Duodenal mucosa (tissue), 2 donors: ENCODE data around the gene TTN.

ENCODE experiments used
- H3K27ac ChIP-seq: one replicate; pipeline ENCODE4 v1.7.0; 2013; ENCODE audit warnings: low read depth, low read length
- H3K27me3 ChIP-seq, 2 donors: one replicate each; pipeline ENCODE4 v1.7.0; 2013; ENCODE audit warnings: low read length in 2 of 2, control low read depth in 1 of 2; ENCODE audit not compliant: insufficient read depth in 2 of 2, control insufficient read depth in 1 of 2
- H3K36me3 ChIP-seq, 2 donors: one replicate each; pipeline ENCODE4 v1.7.0; 2013; ENCODE audit warnings: low read length in 2 of 2, control low read depth in 1 of 2; ENCODE audit not compliant: insufficient read depth in 2 of 2, control insufficient read depth in 1 of 2
- H3K4me1 ChIP-seq, 2 donors: one replicate each; pipeline ENCODE4 v1.7.0; 2013; ENCODE audit warnings: low read length in 2 of 2, control low read depth in 1 of 2; ENCODE audit not compliant: insufficient read depth in 2 of 2, control insufficient read depth in 1 of 2
- H3K4me3 ChIP-seq, 2 donors: one replicate each; pipeline ENCODE4 v1.7.0; 2013; ENCODE audit warnings: low read length in 2 of 2, low read depth in 1 of 2
- H3K9ac ChIP-seq, 2 donors: one replicate each; pipeline ENCODE4 v1.7.0; 2013; ENCODE audit warnings: low read length in 2 of 2, low read depth in 1 of 2
- H3K9me3 ChIP-seq, 2 donors: one replicate each; pipeline ENCODE4 v1.7.0; 2013; ENCODE audit warnings: low read length in 2 of 2, control low read depth in 1 of 2; ENCODE audit not compliant: control insufficient read depth in 1 of 2

The TTN gene

DNA sequence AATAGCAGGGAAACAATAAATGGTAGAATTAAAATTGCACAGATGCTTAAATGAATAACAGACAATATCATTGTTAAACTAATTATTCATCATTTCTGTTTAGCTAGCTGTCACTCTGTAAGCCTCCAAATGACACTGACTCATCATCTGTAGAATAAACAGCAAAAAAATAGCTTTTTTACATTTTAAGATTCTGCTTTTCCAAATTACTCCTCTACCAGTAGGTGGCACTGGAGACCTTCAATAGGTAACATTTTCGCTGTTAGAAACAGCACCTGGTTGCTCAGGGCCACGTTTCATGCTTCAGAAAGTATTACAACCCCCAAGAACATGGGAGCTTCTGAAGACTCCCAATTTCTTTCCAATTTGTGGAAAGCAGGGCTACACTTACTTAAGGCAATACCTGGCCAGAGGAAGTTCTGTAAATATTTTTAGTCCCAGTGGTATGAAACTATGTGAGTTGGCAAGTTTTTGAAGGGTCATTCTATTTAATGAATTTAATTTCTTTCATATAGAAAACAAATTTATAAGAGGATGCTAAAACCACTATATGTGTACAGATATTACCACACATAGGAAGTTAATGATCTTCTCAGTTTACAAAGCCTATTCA is 45.4 kb downstream of the TTN start:
- H3K9ac ChIP-seq, result no peak overlapping the region
- no peak overlapping the region for H3K27ac ChIP-seq
- H3K4me1 ChIP-seq, result no peaks in the 10 kb centered on the region
- no peak overlapping the region for H3K4me3 ChIP-seq
- no peaks in the 10 kb centered on the region for H3K27me3 ChIP-seq
- H3K36me3 ChIP-seq, result no peaks in the 10 kb centered on the region
- no peaks in the 10 kb centered on the region for H3K9me3 ChIP-seq

DNA sequence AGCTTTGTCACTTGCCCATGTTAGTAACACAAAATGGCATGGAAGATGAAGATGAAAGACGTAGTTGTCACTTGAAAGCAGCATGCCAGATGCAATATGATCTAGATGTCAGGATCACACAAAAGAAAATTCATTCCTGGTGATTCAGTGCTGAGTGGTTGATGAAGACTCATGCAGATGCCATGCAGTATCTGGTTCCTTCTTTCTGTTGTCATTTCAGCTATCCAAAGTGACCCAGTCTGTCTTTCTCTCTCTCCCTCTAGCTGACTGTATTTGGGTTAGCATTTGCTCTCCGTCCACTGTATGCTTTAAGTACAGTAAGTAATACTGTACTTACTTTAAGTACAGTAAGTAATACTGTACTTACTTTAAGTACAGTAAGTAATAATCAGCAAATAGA is 50.4 kb downstream of the TTN start:
- Histone ChIP-seq H3K9me3 (no peaks in the 10 kb centered on the region), H3K27me3 (no peaks in the 10 kb centered on the region), H3K4me1 (no peaks in the 10 kb centered on the region), H3K9ac (no peak overlapping the region), H3K27ac (no peak overlapping the region), H3K36me3 (no peaks in the 10 kb centered on the region), H3K4me3 (no peak overlapping the region)

- Histone ChIP-seq H3K9ac (no peak overlapping the region), H3K9me3 (no peaks in the 10 kb centered on the region), H3K27me3 (no peaks in the 10 kb centered on the region), H3K4me1 (no peaks in the 10 kb centered on the region), H3K27ac (no peak overlapping the region), H3K4me3 (no peak overlapping the region), H3K36me3 (no peaks in the 10 kb centered on the region)
Measured at GRCh38 chr2:178756343-178756742, 50.9 kb downstream of the TTN start.

GRCh38 chr2:178747767-178748166 is 59.5 kb downstream of the TTN start:
- no peaks in the 10 kb centered on the region for H3K36me3 ChIP-seq
- no peaks in the 10 kb centered on the region for H3K4me1 ChIP-seq
- no peak overlapping the region for H3K9ac ChIP-seq
- H3K9me3 ChIP-seq, result no peaks in the 10 kb centered on the region
- H3K27me3 ChIP-seq, result no peaks in the 10 kb centered on the region
- no peak overlapping the region for H3K4me3 ChIP-seq
- H3K27ac ChIP-seq, result no peak overlapping the region

DNA sequence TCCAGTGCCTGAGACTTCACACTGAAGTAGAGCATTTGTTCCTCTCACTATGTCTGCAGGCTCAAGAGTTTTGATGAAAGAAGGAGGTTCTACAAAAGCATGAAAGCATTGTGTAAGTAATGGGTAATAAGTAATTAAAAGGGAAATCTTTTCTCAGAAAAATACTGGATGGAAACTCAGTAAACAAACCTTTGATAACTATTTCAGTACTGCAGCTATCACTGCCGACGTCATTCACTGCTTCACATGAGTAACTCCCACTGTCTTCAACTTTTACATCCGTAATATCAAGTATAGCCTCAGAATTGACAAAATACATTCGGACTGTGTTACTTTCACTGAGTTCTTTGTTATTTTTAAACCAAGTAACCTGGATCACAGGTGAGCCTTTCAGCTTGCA is 72.7 kb downstream of the TTN start:
- no peaks in the 10 kb centered on the region for H3K36me3 ChIP-seq
- no peak overlapping the region for H3K27ac ChIP-seq

DNA sequence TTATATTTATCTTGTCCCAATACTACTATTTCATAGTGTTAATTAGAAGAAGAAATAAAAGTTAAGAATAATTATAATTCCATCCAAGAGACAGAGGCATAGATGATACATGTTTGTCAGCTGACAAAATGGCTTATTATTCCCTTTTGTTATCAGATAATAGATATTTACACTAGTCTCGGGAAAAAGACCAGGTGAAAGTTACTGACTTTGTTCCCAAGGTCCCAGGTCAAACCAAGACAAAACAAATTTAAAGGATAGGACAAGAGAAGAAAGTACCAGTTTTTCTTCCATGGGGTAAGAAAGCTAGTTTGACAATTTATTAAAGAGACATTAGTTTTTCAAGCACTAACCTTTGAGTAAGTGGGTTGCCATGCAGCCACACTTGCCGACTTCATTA is 73.2 kb downstream of the TTN start:
- no peaks in the 10 kb centered on the region for H3K36me3 ChIP-seq
- H3K9ac ChIP-seq, result no peak overlapping the region
- no peak overlapping the region for H3K4me3 ChIP-seq
- H3K27me3 ChIP-seq, result no peaks in the 10 kb centered on the region
- H3K9me3 ChIP-seq, result no peaks in the 10 kb centered on the region
- H3K4me1 ChIP-seq, result no peaks in the 10 kb centered on the region
- H3K27ac ChIP-seq, result no peak overlapping the region

More for the DNA sequence above, 72.7 kb downstream of the TTN start:
- Histone ChIP-seq H3K9ac (no peak overlapping the region), H3K4me1 (no peaks in the 10 kb centered on the region), H3K9me3 (no peaks in the 10 kb centered on the region), H3K27me3 (no peaks in the 10 kb centered on the region), H3K4me3 (no peak overlapping the region)

DNA sequence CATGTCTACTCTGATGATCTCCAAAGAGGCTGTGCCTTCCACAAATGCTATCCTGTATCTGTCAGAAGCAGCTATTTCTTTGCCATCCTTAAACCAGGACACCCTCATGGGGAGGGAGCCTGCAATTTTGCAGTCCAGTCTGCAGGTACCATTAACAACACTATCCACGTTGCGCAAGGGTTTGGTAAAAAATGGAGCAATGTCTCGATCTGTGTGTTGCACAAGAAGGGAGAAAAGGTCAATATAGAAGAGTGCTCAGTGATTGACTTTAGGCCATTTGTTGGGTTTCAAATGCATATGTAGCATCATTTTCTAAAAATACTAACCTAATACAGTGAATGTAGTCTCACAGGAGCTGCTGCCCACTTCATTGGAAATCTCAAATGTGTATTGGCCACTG is 74.3 kb downstream of the TTN start:
- no peaks in the 10 kb centered on the region for H3K9me3 ChIP-seq
- no peaks in the 10 kb centered on the region for H3K4me1 ChIP-seq
- H3K27me3 ChIP-seq, result no peaks in the 10 kb centered on the region
- H3K9ac ChIP-seq, result no peak overlapping the region
- no peak overlapping the region for H3K27ac ChIP-seq
- no peak overlapping the region for H3K4me3 ChIP-seq
- no peaks in the 10 kb centered on the region for H3K36me3 ChIP-seq

GRCh38 chr2:178731300-178731699 is 75.9 kb downstream of the TTN start:
- Histone ChIP-seq H3K36me3 (no peaks in the 10 kb centered on the region), H3K9ac (no peak overlapping the region), H3K27ac (no peak overlapping the region)

DNA sequence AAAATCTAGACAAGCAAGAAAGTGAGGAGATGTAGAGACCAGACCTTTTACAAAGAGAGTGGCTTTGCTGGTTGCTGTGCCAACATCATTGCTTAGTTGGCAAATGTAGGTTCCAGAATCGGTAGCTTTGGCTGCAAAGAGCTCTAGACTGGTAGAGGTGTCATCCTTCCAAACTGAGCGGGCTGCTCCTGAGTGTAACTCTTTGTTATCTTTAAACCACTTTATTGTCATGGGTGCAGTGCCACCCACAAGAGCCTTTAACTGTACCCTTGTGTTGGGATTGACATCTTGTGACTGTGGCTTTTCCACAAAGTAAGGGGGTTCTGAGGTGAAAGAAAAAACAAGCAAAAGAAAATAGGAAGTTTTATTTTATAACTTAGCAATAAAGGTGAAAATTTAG is 77.2 kb downstream of the TTN start:
- no peaks in the 10 kb centered on the region for H3K4me1 ChIP-seq
- no peak overlapping the region for H3K27ac ChIP-seq

More at GRCh38 chr2:178731300-178731699, 75.9 kb downstream of the TTN start:
- no peaks in the 10 kb centered on the region for H3K4me1 ChIP-seq
- H3K4me3 ChIP-seq, result no peak overlapping the region
- no peaks in the 10 kb centered on the region for H3K9me3 ChIP-seq
- H3K27me3 ChIP-seq, result no peaks in the 10 kb centered on the region

DNA sequence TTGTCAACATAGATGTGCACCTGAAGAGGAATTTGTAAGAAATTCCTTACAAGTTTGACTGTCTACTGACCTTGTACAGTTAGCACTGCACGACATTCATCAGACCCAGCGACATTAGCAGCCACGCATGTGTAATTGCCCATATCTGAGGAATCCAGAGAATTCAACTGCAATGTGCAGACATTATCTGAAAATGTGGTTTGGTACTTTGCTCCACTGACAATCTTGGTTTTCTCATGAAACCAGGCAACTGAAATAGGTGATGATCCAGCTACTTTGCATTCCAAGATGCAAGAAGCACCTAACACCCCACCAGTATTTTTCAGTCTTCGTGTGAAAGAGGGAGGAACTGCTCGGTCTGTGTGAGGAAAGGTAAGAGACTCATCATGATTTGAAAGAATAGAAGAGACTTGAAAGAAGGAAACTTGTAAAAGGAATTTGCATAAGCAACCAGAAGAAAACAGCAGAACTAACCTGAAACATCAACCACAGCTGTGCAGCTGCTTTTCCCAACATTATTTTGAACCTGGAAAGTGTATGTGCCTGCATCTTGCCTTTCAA is 83.4 kb downstream of the TTN start:
- Histone ChIP-seq H3K4me3 (no peak overlapping the region), H3K36me3 (no peaks in the 10 kb centered on the region), H3K27ac (no peak overlapping the region), H3K27me3 (no peaks in the 10 kb centered on the region), H3K9me3 (no peaks in the 10 kb centered on the region), H3K9ac (no peak overlapping the region), H3K4me1 (no peaks in the 10 kb centered on the region)

More for the DNA sequence above, 77.2 kb downstream of the TTN start:
- Histone ChIP-seq H3K9ac (no peak overlapping the region), H3K9me3 (no peaks in the 10 kb centered on the region), H3K27me3 (no peaks in the 10 kb centered on the region), H3K36me3 (no peaks in the 10 kb centered on the region), H3K4me3 (no peak overlapping the region)
